ENCODE results near the gene TBC1D14.
"Not testable (repeated sequence)": the region's sequence is repeated elsewhere in the genome, so short reads cannot be mapped to it uniquely, and the experiment has no call there.

Gene TBC1D14

GRCh38 chr4:6890971-6891370 is 18.7 kb upstream of the TBC1D14 start:
- not testable (repeated sequence) for DNase-seq (ENCODE audit: low read depth)

- DNase-seq (ENCODE audit: low read depth): no peak
Observed at GRCh38 chr4:6891436-6892170, 18.0 kb upstream of the TBC1D14 start.

GRCh38 chr4:6892190-6892908 is 17.3 kb upstream of the TBC1D14 start:
- no peak for DNase-seq (ENCODE audit: low read depth)

GRCh38 chr4:6892909-6893202 is 16.8 kb upstream of the TBC1D14 start:
- no peak for DNase-seq (ENCODE audit: low read depth)

- no peak for DNase-seq (ENCODE audit: low read depth)
Observed at GRCh38 chr4:6893449-6894085, 16.1 kb upstream of the TBC1D14 start.

GRCh38 chr4:6894086-6894478 is 15.5 kb upstream of the TBC1D14 start:
- no peak for DNase-seq (ENCODE audit: low read depth)

- no peak for DNase-seq (ENCODE audit: low read depth)
Observed at GRCh38 chr4:6894528-6895498, 14.8 kb upstream of the TBC1D14 start.

- no peak for DNase-seq (ENCODE audit: low read depth)
Observed at GRCh38 chr4:6896035-6896434, 13.6 kb upstream of the TBC1D14 start.

- no peak for DNase-seq (ENCODE audit: low read depth)
Observed at GRCh38 chr4:6898763-6899162, 10.9 kb upstream of the TBC1D14 start.

GRCh38 chr4:6900181-6900812 is 9.3 kb upstream of the TBC1D14 start:
- no peak for DNase-seq (ENCODE audit: low read depth)

GRCh38 chr4:6900956-6901355 is 8.7 kb upstream of the TBC1D14 start:
- DNase-seq (ENCODE audit: low read depth): no peak

GRCh38 chr4:6901669-6902317 is 7.8 kb upstream of the TBC1D14 start:
- no peak for DNase-seq (ENCODE audit: low read depth)

- no peak for DNase-seq (ENCODE audit: low read depth)
Observed at GRCh38 chr4:6902318-6903042, 7.1 kb upstream of the TBC1D14 start.

- DNase-seq (ENCODE audit: low read depth): no peak
Observed at GRCh38 chr4:6905516-6906445, 3.8 kb upstream of the TBC1D14 start.

- DNase-seq (ENCODE audit: low read depth): not testable (repeated sequence)
Observed at GRCh38 chr4:6906486-6906885, 3.1 kb upstream of the TBC1D14 start.

GRCh38 chr4:6907658-6908191 is 1.9 kb upstream of the TBC1D14 start:
- DNase-seq (ENCODE audit: low read depth): no peak

GRCh38 chr4:6908432-6909112 is 1.1 kb upstream of the TBC1D14 start:
- DNase-seq (ENCODE audit: low read depth): no peak

- no peak for DNase-seq (ENCODE audit: low read depth)
Observed at GRCh38 chr4:6909970-6910339, 329 bp downstream of the TBC1D14 start.

All from stimulated activated CD8-positive, alpha-beta memory T cell treated with anti-CD3 and anti-CD28 coated beads, Interleukin-15, amount 100 ng/mL, for 24 hours (primary cell).